ENCODE data around the gene MICOS13. TPM values are rescaled to one million over a fixed set of nuclear protein-coding genes. Genes with fewer than 3 reads are reported as not detected.

Gene MICOS13
- total and polyA plus RNA-seq, 2 donors (not counting 3 experiments of a cell fraction or from before 2014, with no cell fraction given) = 55.3 to 86.1 TPM

DNA sequence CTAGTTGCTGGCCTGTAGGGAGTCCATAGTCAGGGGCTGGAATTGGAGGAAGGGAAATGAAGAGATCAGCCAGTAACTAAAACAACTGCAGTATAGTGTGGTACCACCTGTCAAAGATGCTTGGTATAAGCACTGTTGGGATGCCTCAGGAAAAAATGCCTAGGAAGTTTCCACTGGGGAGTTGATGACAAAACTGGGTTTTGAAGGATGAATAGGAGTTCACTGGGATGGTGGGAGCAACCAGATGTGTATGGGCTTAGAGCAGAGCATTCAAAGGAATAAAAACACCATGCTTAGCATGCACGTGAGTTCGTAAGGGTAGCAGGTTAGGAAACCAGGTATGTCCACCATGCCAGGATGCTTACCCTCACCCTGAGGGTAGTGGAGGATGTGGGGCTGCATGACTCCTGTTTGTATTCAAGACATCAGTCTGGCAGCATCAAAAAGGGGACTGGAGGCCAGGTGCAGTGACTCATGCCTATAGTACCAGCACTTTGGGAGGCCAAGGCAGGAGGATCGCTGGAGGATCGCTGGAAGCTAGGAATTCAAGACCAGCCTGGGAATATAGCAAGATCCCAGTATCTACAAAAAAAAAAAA, 47.2 kb upstream of the MICOS13 start:
- H3K9ac ChIP-seq (replicated peaks; ENCODE audit: extremely low read depth, insufficient read depth, low read length) = no peak overlapping the region
- H3K4me2 ChIP-seq (ENCODE audit: insufficient read depth, low read length) = no peak overlapping the region
- no peaks in the 10 kb centered on the region for H4K20me1 ChIP-seq (replicated peaks; ENCODE audit: control insufficient read depth, extremely low read depth, insufficient read depth, low read length)
- H3K36me3 ChIP-seq (ENCODE audit: control insufficient read depth in 2 of 2, extremely low read depth in 1 of 2, insufficient read depth in 2 of 2, low read length in 2 of 2) = no peaks in the 10 kb centered on the region
- dilution Hi-C loops (cut with MboI; ENCODE audit: extremely low pct_ligation_motif_present, low sequenced_read_pairs) (no loop called here), intact Hi-C loops (cut with micrococcal nuclease) (no loop called here)
- BruUV-seq (replicated peaks) = no TSS peak
- H3K79me2 ChIP-seq (ENCODE audit: control insufficient read depth, insufficient read depth, low read length) = no peaks in the 10 kb centered on the region
- no peaks in the 10 kb centered on the region for H3K27me3 ChIP-seq (ENCODE audit: control insufficient read depth in 2 of 2, insufficient read depth in 2 of 2, low read length in 2 of 2)
- no peak overlapping the region for H3K4me3 ChIP-seq (replicated peaks in 1 of 3; ENCODE audit: insufficient read depth in 1 of 3, low read depth in 1 of 3, low read length in 3 of 3)
- DNase-seq (ENCODE audit: low read depth, low spot score) = no peak
- FAIRE-seq = no peak
- POLR2A ChIA-PET = no interaction called here
- H3K4me1 ChIP-seq (ENCODE audit: control insufficient read depth, extremely low read depth, insufficient read depth, low read length) = no peaks in the 10 kb centered on the region
- no peak overlapping the region for H2AFZ ChIP-seq (ENCODE audit: low read depth, low read length)
- no peak for TF ChIP-seq POLR2A (IDR thresholded peaks at IDR 0.05; ENCODE audit: low read depth, low read length)
- TF ChIP-seq EZH2 (IDR thresholded peaks at IDR 0.05; ENCODE audit: borderline replicate concordance, low read depth, low read length, severe bottlenecking) = no peak
- no peak for TF ChIP-seq JUN (IDR thresholded peaks at IDR 0.05; ENCODE audit: borderline replicate concordance, insufficient read depth, insufficient read length, low read depth)
- TF ChIP-seq, protein P1, sequence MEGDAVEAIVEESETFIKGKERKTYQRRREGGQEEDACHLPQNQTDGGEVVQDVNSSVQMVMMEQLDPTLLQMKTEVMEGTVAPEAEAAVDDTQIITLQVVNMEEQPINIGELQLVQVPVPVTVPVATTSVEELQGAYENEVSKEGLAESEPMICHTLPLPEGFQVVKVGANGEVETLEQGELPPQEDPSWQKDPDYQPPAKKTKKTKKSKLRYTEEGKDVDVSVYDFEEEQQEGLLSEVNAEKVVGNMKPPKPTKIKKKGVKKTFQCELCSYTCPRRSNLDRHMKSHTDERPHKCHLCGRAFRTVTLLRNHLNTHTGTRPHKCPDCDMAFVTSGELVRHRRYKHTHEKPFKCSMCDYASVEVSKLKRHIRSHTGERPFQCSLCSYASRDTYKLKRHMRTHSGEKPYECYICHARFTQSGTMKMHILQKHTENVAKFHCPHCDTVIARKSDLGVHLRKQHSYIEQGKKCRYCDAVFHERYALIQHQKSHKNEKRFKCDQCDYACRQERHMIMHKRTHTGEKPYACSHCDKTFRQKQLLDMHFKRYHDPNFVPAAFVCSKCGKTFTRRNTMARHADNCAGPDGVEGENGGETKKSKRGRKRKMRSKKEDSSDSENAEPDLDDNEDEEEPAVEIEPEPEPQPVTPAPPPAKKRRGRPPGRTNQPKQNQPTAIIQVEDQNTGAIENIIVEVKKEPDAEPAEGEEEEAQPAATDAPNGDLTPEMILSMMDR (IDR thresholded peaks at IDR 0.05; ENCODE audit: extremely low read depth in 1 of 2, insufficient read depth in 1 of 2, low read depth in 1 of 2, low read length in 2 of 2) = no peak
- no peak for TF ChIP-seq GATA2 (IDR thresholded peaks at IDR 0.05; ENCODE audit: insufficient read depth, insufficient read length, low read depth, low read length)
- TF ChIP-seq FOS (IDR thresholded peaks at IDR 0.05; ENCODE audit: borderline replicate concordance, insufficient read depth, low read length) = no peak
- no peak for TF ChIP-seq MYC (IDR thresholded peaks at IDR 0.05; ENCODE audit: low read depth, low read length)
- TF ChIP-seq, protein P2, sequence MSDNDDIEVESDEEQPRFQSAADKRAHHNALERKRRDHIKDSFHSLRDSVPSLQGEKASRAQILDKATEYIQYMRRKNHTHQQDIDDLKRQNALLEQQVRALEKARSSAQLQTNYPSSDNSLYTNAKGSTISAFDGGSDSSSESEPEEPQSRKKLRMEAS (IDR thresholded peaks at IDR 0.05; ENCODE audit: insufficient read depth, insufficient read length) = no peak
- no peak for TF ChIP-seq POLR2AphosphoS5 (IDR thresholded peaks at IDR 0.05; ENCODE audit: insufficient read depth, low read depth, low read length)
- H3K27ac ChIP-seq (ENCODE audit: insufficient read depth, low read depth, low read length) = no peak overlapping the region
- H3K9me3 ChIP-seq (replicated peaks; ENCODE audit: control insufficient read depth, insufficient read depth, low read length) = no peaks in the 10 kb centered on the region
- no peaks in the 10 kb centered on the region for H3K9me1 ChIP-seq (replicated peaks; ENCODE audit: control insufficient read depth, extremely low read depth, insufficient read depth, low read length)
- CTCF ChIA-PET = interaction anchor here (1.2 kb wide), 1 partner anchor 28 kb away, joined by 3 read pairs; no protein-coding TSS in a partner anchor
